Adrenal gland (tissue), 12 donors: ENCODE measurements around the gene GHRHR. TPM values are rescaled to one million over a fixed set of nuclear protein-coding genes. Genes with fewer than 3 reads are reported as not detected.

Experiments used
- DNase-seq, 7 donors: peaks; one replicate each; pipeline ENCODE4 v3.0.0-alpha.2; 2019 to 2020
- H3K27ac ChIP-seq, 5 donors: fragments of 200-600 bp; sonication (generic) in 4 of 5; 1 replicate in 3 of 5; 2 replicates in 2 of 5; pipeline versions ENCODE4 v1.5.1 to v1.8.0; 2016 to 2020; ENCODE audit warnings: mild to moderate bottlenecking in 1 of 5
- H3K27me3 ChIP-seq: fragments of 200-600 bp; 2 replicates; pipeline ENCODE4 v1.8.0; 2021
- H3K36me3 ChIP-seq, 2 donors: fragments of 200-600 bp; replicated peaks in 1 of 2; 1 replicate in 1 of 2; 2 replicates in 1 of 2; pipeline versions ENCODE4 v1.5.1 to v1.8.0; 2018 to 2022
- H3K4me1 ChIP-seq, 2 donors: fragments of 200-600 bp; replicated peaks in 1 of 2; 1 replicate in 1 of 2; 2 replicates in 1 of 2; pipeline versions ENCODE4 v1.5.1 to v1.8.0; 2018 to 2021
- H3K4me3 ChIP-seq, 4 donors: fragments of 200-600 bp; sonication (generic) in 3 of 4; one replicate each; pipeline ENCODE4 v1.5.1; 2016 to 2018
- H3K9me3 ChIP-seq, 3 donors: fragments of 200-600 bp; sonication (generic) in 1 of 3; replicated peaks in 1 of 3; 1 replicate in 2 of 3; 2 replicates in 1 of 3; pipeline versions ENCODE4 v1.5.1 to v1.8.0; 2016 to 2021
- CTCF ChIP-seq, 6 experiments: fragments of 450-650 bp in 4 of 6; fragments of 200-600 bp in 2 of 6; sonication (generic) in 1 of 6; IDR thresholded peaks; 1 replicate in 5 of 6; 2 replicates in 1 of 6; pipeline versions ENCODE4 v1.5.1 to v1.8.0; 2016 to 2021; ENCODE audit warnings: antibody characterized with exemption in 6 of 6, mild to moderate bottlenecking in 2 of 6, moderate library complexity in 1 of 6
- POLR2A ChIP-seq, 2 donors: fragments of 450-650 bp; IDR thresholded peaks; one replicate each; pipeline ENCODE4 v1.6.1; 2017; ENCODE audit warnings: antibody characterized with exemption in 2 of 2, mild to moderate bottlenecking in 2 of 2, moderate library complexity in 1 of 2
- WGBS, 4 donors: extraction: QIAGEN DNeasy Blood & Tissue Kit in 2 of 4; methylation state at CpG; one replicate each; pipeline versions ENCODE4 v1.1.5 to v1.1.7; 2013 to 2017; 5-methylcytosine and 5-hydroxymethylcytosine counted together
- intact Hi-C, 2 donors: fragments of 100-400 bp; cut with DNase I; formaldehyde crosslinking; loops; one replicate each; pipeline versions ENCODE4 v1.14.1 to v1.15.0; 2022 to 2023
- polyA plus RNA-seq, 3 donors: library from polyadenylated mRNA; stranded (reverse); fragments of 200-250 nt in 2 of 3; fragments of 350-450 nt in 1 of 3; fragmentation: Illumina TruSeq in 1 of 3; extraction: RNeasy Lipid Tissue Mini Kit (QIAGEN cat#74804) in 1 of 3; gene quantifications; one replicate each; pipeline ENCODE4 v1.2.3, GENCODE V29; 2013 to 2014
- total RNA-seq, 9 donors: library from RNA; depleted of rRNA in 4 of 9; stranded (reverse); fragments of >200 nt in 4 of 9; fragments of 120-200 nt in 1 of 9; fragmentation: NEBNext Ultra II Directional in 1 of 9; extraction: Animal tissue kit (Norgen Biotek cat#: 25700) in 1 of 9; gene quantifications; one replicate each; pipeline versions ENCODE4 v1.1.0 to v1.2.4, GENCODE V29; 2013 to 2023
- donor health status: healthy with polysubstance abuse.
- donor health status: Bipolar disorder and iron deficiency.
- donor health status: DM: yes; HTN: yes; CAD: no.
- donor health status: DM: no; HTN: no; CAD: no.
- donor health status: DM: no; HTN: no; CAD: no.
- donor health status: DM: yes; HTN: yes; CAD: no.

GHRHR gene
- total and polyA plus RNA-seq, 12 donors = 0.33 to 11.5 (median 0.64) TPM; not detected in 6

- no peak for TF ChIP-seq CTCF (IDR thresholded peaks at IDR 0.05)
- TF ChIP-seq POLR2A (IDR thresholded peaks at IDR 0.05) = no peak
- Histone ChIP-seq H3K9me3 (peaks cover 0 to 5% (median 0%) of the 10 kb centered on the region in 3 donors), H3K27me3 (peaks cover 5% of the 10 kb centered on the region), H3K4me1 (no peaks in the 10 kb centered on the region), H3K27ac (no peak overlapping the region), H3K36me3 (no peaks in the 10 kb centered on the region), H3K4me3 (no peak overlapping the region)
- WGBS, 4 donors = 62 to 69% (median 65%) methylated on average over 4 of the region's 4 CpGs
- no peak for DNase-seq
- intact Hi-C loops = no loop called here
Observed at GRCh38 chr7:30954914-30955313, 8.8 kb upstream of the GHRHR start.

- Histone ChIP-seq H3K4me1 (no peaks in the 10 kb centered on the region), H3K27me3 (no peaks in the 10 kb centered on the region), H3K27ac (no peak overlapping the region), H3K36me3 (no peaks in the 10 kb centered on the region), H3K9me3 (peaks cover 0 to 5% (median 0%) of the 10 kb centered on the region in 3 donors), H3K4me3 (no peak overlapping the region)
- intact Hi-C loops = no loop called here
- TF ChIP-seq POLR2A (IDR thresholded peaks at IDR 0.05) (no peak), CTCF (IDR thresholded peaks at IDR 0.05) (no peak)
- 89 to 100% (median 97%) methylated on average over 1 of the region's 1 CpG for WGBS, 4 donors
- DNase-seq = no peak
Observed at GRCh38 chr7:30956704-30957103, 7.0 kb upstream of the GHRHR start.

GRCh38 chr7:30965372-30965771, 1.6 kb downstream of the GHRHR start:
- Histone ChIP-seq H3K4me3 (no peak overlapping the region), H3K9me3 (no peaks in the 10 kb centered on the region), H3K27me3 (no peaks in the 10 kb centered on the region), H3K4me1 (no peaks in the 10 kb centered on the region), H3K27ac (no peak overlapping the region), H3K36me3 (no peaks in the 10 kb centered on the region)
- intact Hi-C loops = no loop called here
- 53 to 63% (median 61%) methylated on average over 4 of the region's 4 CpGs for WGBS, 4 donors
- DNase-seq = no peak
- no peak for TF ChIP-seq POLR2A (IDR thresholded peaks at IDR 0.05)
- TF ChIP-seq CTCF (IDR thresholded peaks at IDR 0.05) = no peak

- 82 to 84% (median 83%) methylated on average over 7 to 9 of the region's 9 CpGs for WGBS, 4 donors
- Histone ChIP-seq H3K27ac (no peak overlapping the region), H3K9me3 (no peaks in the 10 kb centered on the region), H3K27me3 (no peaks in the 10 kb centered on the region), H3K4me1 (no peaks in the 10 kb centered on the region), H3K36me3 (no peaks in the 10 kb centered on the region), H3K4me3 (no peak overlapping the region)
- intact Hi-C loops = no loop called here
- no peak for DNase-seq
- TF ChIP-seq CTCF (IDR thresholded peaks at IDR 0.05) (no peak), POLR2A (IDR thresholded peaks at IDR 0.05) (no peak)
Observed at GRCh38 chr7:30965883-30966282, 2.1 kb downstream of the GHRHR start.
